Skeletal muscle satellite cell (primary cell): ENCODE results near the gene FAM53B.

Experiments used
- H3K27me3 ChIP-seq: 2 replicates; pipeline ENCODE4 v1.7.0; 2013; ENCODE audit warnings: low read length; ENCODE audit not compliant: control insufficient read depth, insufficient read depth
- H3K36me3 ChIP-seq: 2 replicates; pipeline ENCODE4 v1.7.0; 2013; ENCODE audit warnings: mild to moderate bottlenecking, control low read depth, low read length; ENCODE audit not compliant: insufficient read depth
- H3K4me1 ChIP-seq: 2 replicates; pipeline ENCODE4 v1.7.0; 2013; ENCODE audit warnings: low read length; ENCODE audit not compliant: control insufficient read depth, insufficient read depth
- H3K4me2 ChIP-seq: 2 replicates; pipeline ENCODE4 v1.7.0; 2013; ENCODE audit warnings: mild to moderate bottlenecking, low read length
- H3K4me3 ChIP-seq: 2 replicates; pipeline ENCODE4 v1.7.0; 2013; ENCODE audit warnings: low read length
- H3K9ac ChIP-seq: 2 replicates; pipeline ENCODE4 v1.7.0; 2013; ENCODE audit warnings: mild to moderate bottlenecking, low read depth, low read length, moderate library complexity
- H3K9me3 ChIP-seq: replicated peaks from 2 replicates; pipeline ENCODE4 v1.7.0; 2013; ENCODE audit warnings: mild to moderate bottlenecking, control low read depth, low read length

FAM53B gene

GRCh38 chr10:124696446-124697392 lies 47.5 kb downstream of the FAM53B start:
- Histone ChIP-seq H3K9ac (no peak overlapping the region), H3K4me2 (no peak overlapping the region), H3K4me3 (no peak overlapping the region), H3K9me3 (no peaks in the 10 kb centered on the region), H3K27me3 (no peaks in the 10 kb centered on the region), H3K36me3 (peaks cover 22% of the 10 kb centered on the region), H3K4me1 (peaks cover 10% of the 10 kb centered on the region)

GRCh38 chr10:124695259-124695658 lies 48.9 kb downstream of the FAM53B start:
- Histone ChIP-seq H3K4me3 (no peak overlapping the region), H3K4me1 (no peaks in the 10 kb centered on the region), H3K9ac (no peak overlapping the region), H3K36me3 (peaks cover 24% of the 10 kb centered on the region), H3K27me3 (no peaks in the 10 kb centered on the region), H3K4me2 (no peak overlapping the region), H3K9me3 (no peaks in the 10 kb centered on the region)

- H3K4me2 ChIP-seq = no peak overlapping the region
- no peaks in the 10 kb centered on the region for H3K27me3 ChIP-seq
- H3K9ac ChIP-seq = no peak overlapping the region
- H3K4me3 ChIP-seq = no peak overlapping the region
- H3K36me3 ChIP-seq = peaks cover 30% of the 10 kb centered on the region
- H3K4me1 ChIP-seq = no peaks in the 10 kb centered on the region
- H3K9me3 ChIP-seq = no peaks in the 10 kb centered on the region
Observed at GRCh38 chr10:124694481-124695220, 49.5 kb downstream of the FAM53B start.

- H3K4me2 ChIP-seq = no peak overlapping the region
- H3K9me3 ChIP-seq = no peaks in the 10 kb centered on the region
- H3K27me3 ChIP-seq = no peaks in the 10 kb centered on the region
- H3K36me3 ChIP-seq = peaks cover 35% of the 10 kb centered on the region
- H3K4me1 ChIP-seq = no peaks in the 10 kb centered on the region
- no peak overlapping the region for H3K9ac ChIP-seq
- no peak overlapping the region for H3K4me3 ChIP-seq
Observed at GRCh38 chr10:124693801-124694416, 50.3 kb downstream of the FAM53B start.

- H3K27me3 ChIP-seq = no peaks in the 10 kb centered on the region
- H3K9ac ChIP-seq = no peak overlapping the region
- no peaks in the 10 kb centered on the region for H3K4me1 ChIP-seq
- no peaks in the 10 kb centered on the region for H3K9me3 ChIP-seq
- no peak overlapping the region for H3K4me3 ChIP-seq
- peaks cover 35% of the 10 kb centered on the region for H3K36me3 ChIP-seq
- H3K4me2 ChIP-seq = no peak overlapping the region
Observed at GRCh38 chr10:124693396-124693795, 50.8 kb downstream of the FAM53B start.

GRCh38 chr10:124692100-124692446 lies 52.1 kb downstream of the FAM53B start:
- peaks cover 35% of the 10 kb centered on the region for H3K36me3 ChIP-seq
- no peaks in the 10 kb centered on the region for H3K4me1 ChIP-seq
- H3K9me3 ChIP-seq = no peaks in the 10 kb centered on the region
- no peak overlapping the region for H3K4me3 ChIP-seq
- H3K27me3 ChIP-seq = no peaks in the 10 kb centered on the region
- H3K9ac ChIP-seq = no peak overlapping the region
- H3K4me2 ChIP-seq = no peak overlapping the region

GRCh38 chr10:124691421-124692099 lies 52.6 kb downstream of the FAM53B start:
- Histone ChIP-seq H3K9me3 (no peaks in the 10 kb centered on the region), H3K4me3 (no peak overlapping the region), H3K27me3 (no peaks in the 10 kb centered on the region), H3K36me3 (peaks cover 38% of the 10 kb centered on the region), H3K4me1 (no peaks in the 10 kb centered on the region), H3K4me2 (no peak overlapping the region), H3K9ac (no peak overlapping the region)

GRCh38 chr10:124691002-124691401 lies 53.2 kb downstream of the FAM53B start:
- H3K9ac ChIP-seq = no peak overlapping the region
- H3K4me1 ChIP-seq = no peaks in the 10 kb centered on the region
- H3K36me3 ChIP-seq = peaks cover 42% of the 10 kb centered on the region

GRCh38 chr10:124689911-124690498 lies 54.2 kb downstream of the FAM53B start:
- Histone ChIP-seq H3K27me3 (no peaks in the 10 kb centered on the region), H3K9ac (no peak overlapping the region), H3K4me2 (no peak overlapping the region), H3K4me1 (no peaks in the 10 kb centered on the region), H3K9me3 (no peaks in the 10 kb centered on the region), H3K4me3 (no peak overlapping the region), H3K36me3 (peaks cover 37% of the 10 kb centered on the region)

More at GRCh38 chr10:124691002-124691401, 53.2 kb downstream of the FAM53B start:
- Histone ChIP-seq H3K27me3 (no peaks in the 10 kb centered on the region), H3K4me2 (no peak overlapping the region), H3K9me3 (no peaks in the 10 kb centered on the region), H3K4me3 (no peak overlapping the region)

GRCh38 chr10:124688889-124689670 lies 55.1 kb downstream of the FAM53B start:
- H3K4me1 ChIP-seq = no peaks in the 10 kb centered on the region
- H3K36me3 ChIP-seq = peaks cover 32% of the 10 kb centered on the region
- no peak overlapping the region for H3K4me2 ChIP-seq

More at GRCh38 chr10:124688889-124689670, 55.1 kb downstream of the FAM53B start:
- Histone ChIP-seq H3K4me3 (no peak overlapping the region), H3K9me3 (no peaks in the 10 kb centered on the region), H3K27me3 (no peaks in the 10 kb centered on the region), H3K9ac (no peak overlapping the region)
